MM.1S (cell line): Measurements from ENCODE around the gene MOGAT1.

Experiments used
- DNase-seq: peaks from one replicate; pipeline ENCODE4 v3.0.0-alpha.2; 2015
- H2AFZ ChIP-seq: fragments of 300-600 bp; sonication (generic); 2 replicates; pipeline ENCODE4 v1.6.0; 2016; ENCODE audit warnings: antibody characterized with exemption, low read length
- H3F3A ChIP-seq: fragments of 300-600 bp; sonication (generic); 2 replicates; pipeline ENCODE4 v1.6.1; 2016; ENCODE audit warnings: mild to moderate bottlenecking, antibody characterized with exemption, low read length, moderate library complexity, mixed read lengths; ENCODE audit not compliant: insufficient read depth
- H3K27ac ChIP-seq: fragments of 300-600 bp; sonication (generic); 2 replicates; pipeline ENCODE4 v1.5.1; 2016; ENCODE audit warnings: mild to moderate bottlenecking, low read length
- H3K27me3 ChIP-seq: fragments of 300-600 bp; sonication (generic); replicated peaks from 2 replicates; pipeline ENCODE4 v1.6.0; 2016; ENCODE audit warnings: low read length; ENCODE audit not compliant: insufficient read depth
- H3K36me3 ChIP-seq: fragments of 300-600 bp; sonication (generic); replicated peaks from 2 replicates; pipeline ENCODE4 v1.6.1; 2016; ENCODE audit warnings: mild to moderate bottlenecking, low read length, mixed read lengths; ENCODE audit not compliant: insufficient read depth
- H3K4me1 ChIP-seq: fragments of 300-600 bp; sonication (generic); 2 replicates; pipeline ENCODE4 v1.6.1; 2016; ENCODE audit warnings: low read length, mixed read lengths
- H3K4me2 ChIP-seq: fragments of 300-600 bp; sonication (generic); 2 replicates; pipeline ENCODE4 v1.6.0; 2016; ENCODE audit warnings: low read depth, low read length
- H3K4me3 ChIP-seq: fragments of 300-600 bp; sonication (generic); 2 replicates; pipeline ENCODE4 v1.5.1; 2016; ENCODE audit warnings: low read length, mixed read lengths
- H3K79me2 ChIP-seq: fragments of 300-600 bp; sonication (generic); 2 replicates; pipeline ENCODE4 v1.6.1; 2016; ENCODE audit warnings: mixed run types, low read length, mixed read lengths
- H3K9ac ChIP-seq: fragments of 300-600 bp; sonication (generic); 2 replicates; pipeline ENCODE4 v1.6.1; 2016; ENCODE audit warnings: low read length, mixed read lengths
- H3K9me2 ChIP-seq: fragments of 300-600 bp; sonication (generic); replicated peaks from 2 replicates; pipeline ENCODE4 v1.6.1; 2016; ENCODE audit warnings: mild to moderate bottlenecking, low read length, mixed read lengths; ENCODE audit not compliant: insufficient read depth
- H3K9me3 ChIP-seq: fragments of 300-600 bp; sonication (generic); replicated peaks from 2 replicates; pipeline ENCODE4 v1.6.1; 2016; ENCODE audit warnings: mild to moderate bottlenecking, low read length, mixed read lengths; ENCODE audit not compliant: insufficient read depth
- H4K20me1 ChIP-seq: fragments of 300-600 bp; sonication (generic); 2 replicates; pipeline ENCODE4 v1.6.1; 2016; ENCODE audit warnings: mild to moderate bottlenecking, low read length, moderate library complexity, mixed read lengths; ENCODE audit not compliant: insufficient read depth
- CTCF ChIP-seq: fragments of 300-600 bp; sonication (generic); IDR thresholded peaks from 2 replicates; pipeline ENCODE4 v1.5.1; 2016; ENCODE audit warnings: antibody characterized with exemption, low read length, mixed read lengths
- EZH2 ChIP-seq: fragments of 300-600 bp; sonication (generic); optimal IDR thresholded peaks from 2 replicates; pipeline ENCODE3; 2017; ENCODE audit warnings: low read depth, mild to moderate bottlenecking, antibody characterized with exemption, low read length, mixed read lengths
- EZH2phosphoT487 ChIP-seq: fragments of 300-600 bp; sonication (generic); IDR thresholded peaks from 2 replicates; pipeline ENCODE4 v1.6.1; 2018; ENCODE audit warnings: antibody characterized with exemption, low read length

The MOGAT1 gene

GRCh38 chr2:222671259-222672067 is at the start of gene MOGAT1:
Gene MOGAT1 (plus strand): TSS chr2:222671658. CDS start chr2:222671786, 128 bp downstream.
- H3K9me2 ChIP-seq: no peaks in the 10 kb centered on the region
- no peaks in the 10 kb centered on the region for H3K36me3 ChIP-seq
- H3K79me2 ChIP-seq: no peaks in the 10 kb centered on the region
- no peaks in the 10 kb centered on the region for H3K27me3 ChIP-seq
- no peaks in the 10 kb centered on the region for H3K9me3 ChIP-seq
- no peak for DNase-seq
- H3K9ac ChIP-seq: no peak within 1 kb of the TSS
- no peaks in the 10 kb centered on the region for H4K20me1 ChIP-seq
- H3K4me1 ChIP-seq: no peaks in the 10 kb centered on the region
- no peak within 1 kb of the TSS for H3K27ac ChIP-seq
- no peaks in the 10 kb centered on the region for H3F3A ChIP-seq
- H3K4me3 ChIP-seq: no peak within 1 kb of the TSS
- H2AFZ ChIP-seq: no peak within 1 kb of the TSS
- TF ChIP-seq EZH2 (no peak), EZH2phosphoT487 (no peak), CTCF (no peak)
- H3K4me2 ChIP-seq: no peak within 1 kb of the TSS

- Histone ChIP-seq H3K27me3 (no peaks in the 10 kb centered on the region), H2AFZ (no peak overlapping the region), H3K27ac (no peak overlapping the region), H3K79me2 (0 out of 2 replicates have a peak, but pooled peaks cover 3% of the 10 kb centered on the region), H3K4me1 (no peaks in the 10 kb centered on the region), H3K9me2 (no peaks in the 10 kb centered on the region), H3K4me3 (no peak overlapping the region), H3F3A (no peaks in the 10 kb centered on the region), H3K9ac (no peak overlapping the region), H4K20me1 (peaks cover 3% of the 10 kb centered on the region), H3K9me3 (no peaks in the 10 kb centered on the region), H3K36me3 (peaks cover 10% of the 10 kb centered on the region), H3K4me2 (no peak overlapping the region)
- no peak for TF ChIP-seq EZH2phosphoT487
- no peak for DNase-seq
Measured at GRCh38 chr2:222621893-222622292, 49.6 kb upstream of the MOGAT1 start.

- Histone ChIP-seq H3K9me2 (no peaks in the 10 kb centered on the region), H3K4me2 (no peak overlapping the region), H3K9me3 (no peaks in the 10 kb centered on the region), H3K27ac (no peak overlapping the region), H3K79me2 (0 out of 2 replicates have a peak, but pooled peaks cover 3% of the 10 kb centered on the region), H3K9ac (no peak overlapping the region), H3K36me3 (peaks cover 10% of the 10 kb centered on the region), H2AFZ (no peak overlapping the region), H3F3A (no peaks in the 10 kb centered on the region), H4K20me1 (peaks cover 3% of the 10 kb centered on the region), H3K4me3 (no peak overlapping the region), H3K27me3 (no peaks in the 10 kb centered on the region), H3K4me1 (no peaks in the 10 kb centered on the region)
- TF ChIP-seq CTCF (no peak), EZH2 (no peak), EZH2phosphoT487 (no peak)
- no peak for DNase-seq
Measured at GRCh38 chr2:222622910-222623309, 48.5 kb upstream of the MOGAT1 start.
